GM10266 (cell line): Measurements from ENCODE around the gene LPP.

Experiments
- DNase-seq: peaks from one replicate; pipeline ENCODE4 v3.0.0; 2012; ENCODE audit errors: extremely low spot score
- TF ChIP-seq, protein P1 (sequence below): IDR thresholded peaks from 2 replicates; pipeline ENCODE4 v1.5.1; 2012; ENCODE audit warnings: mild to moderate bottlenecking, low read depth; ENCODE audit not compliant: control insufficient read depth, insufficient read depth; ENCODE audit errors: missing control alignments

LPP gene

DNA sequence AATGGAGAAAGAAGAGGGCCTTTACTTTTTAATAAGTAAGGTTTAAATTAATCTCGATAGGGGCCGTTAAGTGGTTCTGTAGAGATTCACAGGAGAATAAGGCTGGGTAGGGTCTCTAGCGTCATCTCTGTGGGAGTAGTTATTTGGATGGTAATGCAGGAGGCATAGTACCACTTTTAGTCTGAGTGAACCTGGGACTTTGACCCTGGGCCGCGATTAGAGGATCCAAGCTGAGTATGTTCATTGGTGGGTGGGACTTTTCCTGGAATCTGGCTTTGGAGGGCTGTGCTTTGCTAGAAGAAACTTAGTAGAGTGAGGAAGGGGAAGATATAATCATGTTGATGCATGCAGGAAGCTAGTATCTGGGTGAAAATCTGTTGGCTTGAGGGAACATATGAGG, 4.0 kb downstream of the LPP start:
- DNase-seq: no peak
- TF ChIP-seq, protein P1, sequence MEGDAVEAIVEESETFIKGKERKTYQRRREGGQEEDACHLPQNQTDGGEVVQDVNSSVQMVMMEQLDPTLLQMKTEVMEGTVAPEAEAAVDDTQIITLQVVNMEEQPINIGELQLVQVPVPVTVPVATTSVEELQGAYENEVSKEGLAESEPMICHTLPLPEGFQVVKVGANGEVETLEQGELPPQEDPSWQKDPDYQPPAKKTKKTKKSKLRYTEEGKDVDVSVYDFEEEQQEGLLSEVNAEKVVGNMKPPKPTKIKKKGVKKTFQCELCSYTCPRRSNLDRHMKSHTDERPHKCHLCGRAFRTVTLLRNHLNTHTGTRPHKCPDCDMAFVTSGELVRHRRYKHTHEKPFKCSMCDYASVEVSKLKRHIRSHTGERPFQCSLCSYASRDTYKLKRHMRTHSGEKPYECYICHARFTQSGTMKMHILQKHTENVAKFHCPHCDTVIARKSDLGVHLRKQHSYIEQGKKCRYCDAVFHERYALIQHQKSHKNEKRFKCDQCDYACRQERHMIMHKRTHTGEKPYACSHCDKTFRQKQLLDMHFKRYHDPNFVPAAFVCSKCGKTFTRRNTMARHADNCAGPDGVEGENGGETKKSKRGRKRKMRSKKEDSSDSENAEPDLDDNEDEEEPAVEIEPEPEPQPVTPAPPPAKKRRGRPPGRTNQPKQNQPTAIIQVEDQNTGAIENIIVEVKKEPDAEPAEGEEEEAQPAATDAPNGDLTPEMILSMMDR: no peak

DNA sequence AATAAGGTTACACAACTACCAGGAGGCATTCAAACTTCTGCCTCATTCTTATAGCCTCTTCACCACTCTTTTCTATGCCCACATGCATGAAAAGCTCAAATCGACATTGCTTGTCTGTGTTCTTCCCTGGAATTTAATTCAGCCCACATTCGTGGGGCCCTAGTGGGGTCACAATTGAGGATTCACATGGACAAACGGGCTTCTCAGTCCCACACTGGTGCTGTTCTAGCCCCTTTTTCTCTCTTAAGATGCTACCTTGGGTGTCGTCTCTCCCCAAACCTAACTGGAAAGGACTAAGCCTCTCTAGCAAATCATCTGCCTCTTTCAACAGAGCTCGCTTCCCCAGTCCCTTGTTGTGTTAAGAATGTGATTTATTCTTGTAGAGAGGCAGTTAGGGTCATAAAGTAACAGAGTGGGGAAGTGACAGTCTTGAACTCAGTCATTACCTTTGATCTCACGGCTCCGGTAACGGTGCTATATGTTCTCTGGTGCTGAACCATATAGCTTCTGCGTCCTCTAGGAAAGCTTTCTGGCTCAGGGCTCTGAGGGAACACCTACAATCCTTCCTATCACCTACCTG, 4.9 kb downstream of the LPP start:
- no peak for DNase-seq
- TF ChIP-seq, protein P1: no peak

DNA sequence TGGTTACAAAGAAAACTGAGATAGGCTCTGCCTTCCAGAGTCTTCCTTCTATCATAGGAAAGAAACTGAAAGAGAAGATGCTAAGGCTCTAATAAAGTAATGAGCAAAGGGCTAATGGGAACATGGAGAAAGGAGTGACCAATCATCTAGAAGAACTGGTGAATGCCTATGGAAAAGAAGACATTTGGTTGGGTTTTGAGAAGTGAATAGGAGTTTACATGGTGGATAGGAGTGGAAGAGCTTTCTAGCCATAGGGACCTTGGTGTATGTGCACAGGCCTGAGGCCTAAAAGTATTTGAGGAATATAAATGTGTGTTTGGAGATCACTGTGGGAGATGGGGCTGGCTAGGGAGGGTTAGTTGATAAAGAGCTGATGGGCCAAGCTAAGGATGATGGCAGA, 6.8 kb downstream of the LPP start:
- DNase-seq: no peak
- TF ChIP-seq, protein P1: no peak

DNA sequence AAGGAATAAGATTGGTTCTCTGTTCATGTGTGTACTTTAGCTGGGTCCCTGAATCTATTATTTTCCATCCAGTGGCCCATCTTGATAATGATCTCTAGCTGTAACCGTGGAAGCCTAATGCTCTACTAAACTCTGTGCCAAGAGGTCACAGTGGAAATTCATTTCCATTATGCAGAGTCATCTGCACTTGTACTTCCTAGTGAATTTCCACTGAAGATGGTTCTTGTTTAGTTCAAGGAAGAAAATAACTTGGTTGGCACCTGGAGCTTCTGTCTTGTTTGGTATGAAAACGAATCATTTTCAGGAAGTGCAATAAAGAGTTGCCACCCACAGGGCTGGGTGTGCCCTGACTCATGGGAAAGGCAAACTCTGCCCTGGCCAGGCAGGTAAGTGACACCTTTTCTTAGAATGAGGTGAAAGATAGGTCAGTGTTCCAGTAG, 10.3 kb downstream of the LPP start:
- DNase-seq: no peak
- TF ChIP-seq, protein P1: no peak

DNA sequence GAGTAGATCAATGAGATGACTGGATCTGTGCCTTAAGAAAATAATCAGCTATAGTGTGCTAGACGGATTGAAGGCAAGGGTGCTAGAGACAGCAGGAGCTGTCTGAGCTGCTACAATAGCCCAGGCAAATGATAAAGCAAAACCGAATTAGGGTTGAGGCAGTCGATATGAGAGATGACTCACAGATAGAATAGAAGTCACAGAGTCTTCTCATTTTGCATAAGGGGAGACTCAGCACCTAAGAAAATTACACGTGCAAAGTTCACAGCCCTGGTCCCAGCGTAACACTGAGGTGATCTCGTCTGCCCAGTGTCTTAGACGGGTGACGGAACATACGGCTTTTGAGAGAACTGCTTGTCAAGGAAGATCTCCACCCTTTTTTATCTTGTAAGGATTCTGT, 11.6 kb downstream of the LPP start:
- TF ChIP-seq, protein P1: no peak

DNA sequence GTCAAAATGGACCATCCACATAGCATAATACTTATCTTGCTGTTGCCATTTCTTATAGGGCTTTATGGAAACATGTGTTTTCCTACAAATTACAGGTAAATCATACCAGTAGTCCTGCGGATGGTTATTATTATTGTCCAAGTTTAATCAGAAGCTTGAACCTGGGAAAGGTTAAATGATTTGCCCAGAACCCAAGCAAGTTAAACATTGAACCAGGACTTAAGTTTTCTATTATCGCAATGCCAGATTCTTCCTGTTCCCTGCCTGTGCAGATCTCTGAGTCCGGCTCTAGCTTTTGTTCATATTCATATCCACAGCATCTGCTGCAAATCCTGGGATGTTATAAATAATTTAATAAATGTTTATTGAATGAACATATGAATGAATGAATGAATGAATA, 12.5 kb downstream of the LPP start:
- TF ChIP-seq, protein P1: no peak
- DNase-seq: no peak

More for the DNA sequence above, 11.6 kb downstream of the LPP start:
- DNase-seq: no peak

DNA sequence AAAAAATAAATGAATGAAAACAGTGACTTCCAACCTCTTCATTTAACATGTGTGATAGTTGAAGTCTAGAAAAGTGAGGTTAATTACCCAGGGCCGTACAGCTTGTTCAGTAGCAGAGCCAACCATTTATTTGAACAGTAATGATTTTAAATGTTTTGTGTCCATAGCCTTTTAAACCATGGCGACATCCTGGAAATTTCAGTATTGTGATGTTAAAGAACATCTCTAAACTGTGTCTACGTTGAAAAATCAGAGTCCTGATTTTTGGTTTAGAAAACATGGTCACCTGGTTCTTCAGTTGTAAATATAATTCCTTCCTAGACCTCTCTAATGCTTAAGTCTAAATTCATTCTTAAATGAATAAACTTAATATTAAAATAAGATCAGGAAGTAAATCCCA, 14.2 kb downstream of the LPP start:
- DNase-seq: no peak
- TF ChIP-seq, protein P1: no peak
